Activated T-cell treated with anti-CD3 and anti-CD28 coated beads, Interleukin-2, amount 50 U/mL, for 1 hour (primary cell): Measurements from ENCODE around the gene CDIPT.

Experiments used
- DNase-seq: peaks from one replicate; pipeline ENCODE4 v3.0.0-alpha.2; 2020

CDIPT gene

GRCh38 chr16:29824589-29825144 lies 38.4 kb downstream of the CDIPT start:
- no peak for DNase-seq

- no peak for DNase-seq
These were observed 41.3 kb downstream of the CDIPT start for GRCh38 chr16:29821643-29822115.

GRCh38 chr16:29820730-29821642 lies 42.0 kb downstream of the CDIPT start:
- peak; percentile 49 for DNase-seq

GRCh38 chr16:29820271-29820701 lies 42.7 kb downstream of the CDIPT start, which contains the start of gene MVP:
Gene MVP (plus strand): TSS chr16:29820462. CDS start chr16:29830550, 10,088 bp downstream.
- peak; percentile 57 for DNase-seq

- no peak for DNase-seq
These were observed 43.5 kb downstream of the CDIPT start for GRCh38 chr16:29819506-29819905.

GRCh38 chr16:29818082-29818481 lies 44.9 kb downstream of the CDIPT start:
- no peak for DNase-seq

GRCh38 chr16:29816694-29817441 lies 46.2 kb downstream of the CDIPT start:
- DNase-seq, result peak; percentile 62

GRCh38 chr16:29815793-29816693 lies 47.0 kb downstream of the CDIPT start, which contains the start of gene PAGR1:
Gene PAGR1 (plus strand): TSS chr16:29816152. CDS start chr16:29816526, 374 bp downstream.
- DNase-seq, result peak; percentile 99

- DNase-seq, result no peak
These were observed 47.8 kb downstream of the CDIPT start for GRCh38 chr16:29815032-29815721.

- DNase-seq, result no peak
These were observed 48.4 kb downstream of the CDIPT start for GRCh38 chr16:29814592-29814991.

- no peak for DNase-seq
These were observed 49.1 kb downstream of the CDIPT start for GRCh38 chr16:29813644-29814562.

GRCh38 chr16:29812754-29813643 lies 50.0 kb downstream of the CDIPT start:
- DNase-seq, result no peak

GRCh38 chr16:29811896-29812665 lies 50.9 kb downstream of the CDIPT start, which contains the start of gene PRRT2:
Gene PRRT2 (plus strand): TSS chr16:29812193. CDS start chr16:29813055, 862 bp downstream.
- DNase-seq, result peak; percentile 55

GRCh38 chr16:29811170-29811895 lies 51.7 kb downstream of the CDIPT start:
- DNase-seq, result peak; percentile 71

GRCh38 chr16:29810699-29811169 lies 52.3 kb downstream of the CDIPT start:
- no peak for DNase-seq

GRCh38 chr16:29809850-29810698 lies 53.0 kb downstream of the CDIPT start:
- DNase-seq, result peak; percentile 59
